ENCODE results near the gene CNTN4. TPM values are rescaled to one million over a fixed set of nuclear protein-coding genes. Genes with fewer than 3 reads are reported as not detected.

Gene CNTN4
- total and polyA plus RNA-seq, 10 donors: 0.20 to 4.3 (median 1.5) TPM

GRCh38 chr3:2937055-2937454, 838.4 kb downstream of the CNTN4 start:
- peaks cover 0 to 5% (median 0%) of the 10 kb centered on the region in 8 donors for H3K9me3 ChIP-seq
- H3K36me3 ChIP-seq: no peaks in the 10 kb centered on the region
- no peak for DNase-seq
- H3K27ac ChIP-seq: no peak overlapping the region
- 24 to 67% (median 43%) methylated on average over 2 of the region's 2 CpGs for WGBS, 5 donors
- intact Hi-C loops (cut with DNase I; ENCODE audit: low total_unique reads): no loop called here
- H3K4me3 ChIP-seq: no peak overlapping the region
- peaks cover 0 to 12% (median 0%) of the 10 kb centered on the region in 7 donors for H3K27me3 ChIP-seq (replicated peaks in 1 of 7)
- no peak for TF ChIP-seq CTCF (IDR thresholded peaks at IDR 0.05 in 8 of 11, conservative IDR thresholded peaks at IDR 0.05 in 3 of 11)
- TF ChIP-seq POLR2A (IDR thresholded peaks at IDR 0.05): no peak
- no peaks in the 10 kb centered on the region for H3K4me1 ChIP-seq

- no peak for DNase-seq
- 10 to 25% (median 17%) methylated on average over 2 of the region's 2 CpGs for WGBS, 5 donors
- no peak overlapping the region for H3K4me3 ChIP-seq
Observed at GRCh38 chr3:2937592-2937991, 838.9 kb downstream of the CNTN4 start.

GRCh38 chr3:2938711-2939110, 840.0 kb downstream of the CNTN4 start:
- Histone ChIP-seq H3K9me3 (no peaks in the 10 kb centered on the region), H3K4me1 (no peaks in the 10 kb centered on the region), H3K36me3 (no peaks in the 10 kb centered on the region), H3K4me3 (no peak overlapping the region), H3K27ac (no peak overlapping the region), H3K27me3 (replicated peaks in 1 of 7) (peaks cover 0 to 12% (median 0%) of the 10 kb centered on the region in 7 donors)
- WGBS, 5 donors: 33 to 73% (median 58%) methylated on average over 1 of the region's 1 CpG
- intact Hi-C loops (cut with DNase I; ENCODE audit: low total_unique reads): no loop called here
- no peak for DNase-seq
- no peak for TF ChIP-seq POLR2A (IDR thresholded peaks at IDR 0.05)
- TF ChIP-seq POLR2AphosphoS5 (IDR thresholded peaks at IDR 0.05): no peak
- TF ChIP-seq CTCF (IDR thresholded peaks at IDR 0.05 in 8 of 11, conservative IDR thresholded peaks at IDR 0.05 in 3 of 11): no peak

More at GRCh38 chr3:2937592-2937991, 838.9 kb downstream of the CNTN4 start:
- H3K36me3 ChIP-seq: no peaks in the 10 kb centered on the region
- H3K27ac ChIP-seq: no peak overlapping the region
- H3K9me3 ChIP-seq: peaks cover 0 to under 1% (median 0%) of the 10 kb centered on the region in 8 donors
- no peaks in the 10 kb centered on the region for H3K4me1 ChIP-seq
- TF ChIP-seq CTCF (IDR thresholded peaks at IDR 0.05 in 8 of 11, conservative IDR thresholded peaks at IDR 0.05 in 3 of 11): no peak
- no peak for TF ChIP-seq POLR2AphosphoS5 (IDR thresholded peaks at IDR 0.05)
- TF ChIP-seq POLR2A (IDR thresholded peaks at IDR 0.05): no peak
- peaks cover 0 to 12% (median 0%) of the 10 kb centered on the region in 7 donors for H3K27me3 ChIP-seq (replicated peaks in 1 of 7)
- intact Hi-C loops (cut with DNase I; ENCODE audit: low total_unique reads): no loop called here

GRCh38 chr3:2940062-2940461, 841.4 kb downstream of the CNTN4 start:
- Histone ChIP-seq H3K27ac (no peak overlapping the region), H3K4me1 (no peaks in the 10 kb centered on the region), H3K9me3 (no peaks in the 10 kb centered on the region), H3K4me3 (no peak overlapping the region), H3K27me3 (replicated peaks in 1 of 7) (peaks cover 0 to 12% (median 0%) of the 10 kb centered on the region in 7 donors), H3K36me3 (no peaks in the 10 kb centered on the region)
- intact Hi-C loops (cut with DNase I; ENCODE audit: low total_unique reads): no loop called here
- WGBS, 5 donors: 80 to 92% (median 84%) methylated on average over 2 of the region's 2 CpGs
- no peak for DNase-seq
- no peak for TF ChIP-seq POLR2A (IDR thresholded peaks at IDR 0.05)
- no peak for TF ChIP-seq POLR2AphosphoS5 (IDR thresholded peaks at IDR 0.05)
- no peak for TF ChIP-seq CTCF (IDR thresholded peaks at IDR 0.05 in 8 of 11, conservative IDR thresholded peaks at IDR 0.05 in 3 of 11)

Data from spleen (tissue), 11 donors.